OCI-LY1 (cell line): ENCODE data around the gene REPS1.

Experiments
- EZH2 ChIP-seq: fragments of 200-600 bp; sonication (generic), shearing (Covaris generic); IDR thresholded peaks from 2 replicates; pipeline ENCODE4 v1.8.0; 2017; ENCODE audit warnings: borderline replicate concordance, mixed run types, mild to moderate bottlenecking, antibody characterized with exemption, low read length, moderate library complexity, mixed read lengths
- TF ChIP-seq, protein P1 (sequence below): fragments of 200-600 bp; sonication (generic), shearing (Covaris generic); IDR thresholded peaks from 2 replicates; pipeline ENCODE4 v1.5.1; 2017; ENCODE audit warnings: mild to moderate bottlenecking, antibody characterized with exemption, low read length, moderate library complexity, mixed read lengths

DNA sequence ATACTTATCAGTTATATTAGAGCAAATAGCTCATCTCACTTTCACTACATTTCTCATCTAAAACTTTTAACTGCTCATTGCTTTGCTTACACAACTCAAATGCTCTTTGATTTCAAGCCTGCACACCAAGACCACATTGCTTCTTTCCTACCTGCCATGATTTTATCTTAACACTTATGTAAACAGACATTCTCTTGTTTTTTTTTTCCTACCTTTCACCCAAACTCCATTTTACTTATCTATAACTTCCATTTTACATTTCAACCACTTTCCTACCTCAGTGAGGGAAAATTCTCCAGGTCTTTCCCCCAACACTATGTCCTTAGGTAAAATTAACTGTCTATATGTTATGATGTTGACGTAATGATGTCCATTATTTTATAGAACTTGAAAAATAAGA is 24.0 kb downstream of the REPS1 start:
- TF ChIP-seq, protein P1, sequence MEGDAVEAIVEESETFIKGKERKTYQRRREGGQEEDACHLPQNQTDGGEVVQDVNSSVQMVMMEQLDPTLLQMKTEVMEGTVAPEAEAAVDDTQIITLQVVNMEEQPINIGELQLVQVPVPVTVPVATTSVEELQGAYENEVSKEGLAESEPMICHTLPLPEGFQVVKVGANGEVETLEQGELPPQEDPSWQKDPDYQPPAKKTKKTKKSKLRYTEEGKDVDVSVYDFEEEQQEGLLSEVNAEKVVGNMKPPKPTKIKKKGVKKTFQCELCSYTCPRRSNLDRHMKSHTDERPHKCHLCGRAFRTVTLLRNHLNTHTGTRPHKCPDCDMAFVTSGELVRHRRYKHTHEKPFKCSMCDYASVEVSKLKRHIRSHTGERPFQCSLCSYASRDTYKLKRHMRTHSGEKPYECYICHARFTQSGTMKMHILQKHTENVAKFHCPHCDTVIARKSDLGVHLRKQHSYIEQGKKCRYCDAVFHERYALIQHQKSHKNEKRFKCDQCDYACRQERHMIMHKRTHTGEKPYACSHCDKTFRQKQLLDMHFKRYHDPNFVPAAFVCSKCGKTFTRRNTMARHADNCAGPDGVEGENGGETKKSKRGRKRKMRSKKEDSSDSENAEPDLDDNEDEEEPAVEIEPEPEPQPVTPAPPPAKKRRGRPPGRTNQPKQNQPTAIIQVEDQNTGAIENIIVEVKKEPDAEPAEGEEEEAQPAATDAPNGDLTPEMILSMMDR: no peak
- no peak for TF ChIP-seq EZH2
